GM21576 (cell line): Measurements from ENCODE around the gene CEP170.

Experiments
- ATAC-seq: cut with Tn5 transposase; IDR thresholded peaks from one replicate; pipeline ENCODE4 v1.9.1; 2021; ENCODE audit warnings: mild to moderate bottlenecking, moderate library complexity; ENCODE audit not compliant: unreplicated experiment

Gene CEP170

GRCh38 chr1:243268751-243269460 is 13.8 kb upstream of the CEP170 start:
- no peak for ATAC-seq

DNA sequence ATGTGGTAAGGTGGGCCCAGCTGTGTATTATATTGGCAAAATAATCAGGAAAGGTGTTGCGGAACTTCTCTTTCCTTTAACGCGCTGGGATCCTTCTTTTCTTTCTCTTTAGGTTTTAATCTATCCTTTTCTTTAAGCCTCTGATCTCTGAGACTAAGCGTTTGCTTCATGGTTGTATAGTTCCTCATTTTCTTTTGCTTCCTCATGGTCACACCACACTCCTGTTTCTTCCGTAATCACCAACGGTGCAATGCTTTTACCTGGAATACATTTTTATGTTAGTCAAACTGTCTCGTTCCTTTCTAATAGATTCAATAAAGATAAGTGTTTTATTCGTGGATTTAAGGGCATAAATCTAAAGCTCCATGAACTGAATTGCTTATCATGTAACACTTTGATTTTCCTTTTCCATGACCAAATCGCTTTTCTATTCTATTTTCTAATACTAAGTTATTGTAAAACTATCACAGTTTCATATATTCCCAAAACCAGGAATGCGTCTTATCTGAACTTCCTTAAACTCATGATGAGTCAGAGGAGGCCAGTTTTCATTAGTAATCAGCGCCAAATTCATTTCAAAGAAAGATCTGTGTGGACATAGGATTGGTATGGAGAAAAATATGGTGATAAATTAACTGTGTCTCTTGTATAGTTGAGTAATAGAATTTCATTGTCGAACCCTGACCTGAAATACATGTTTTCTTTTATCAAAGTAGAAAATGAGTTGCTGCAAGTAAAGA is 13.0 kb upstream of the CEP170 start:
- no peak for ATAC-seq

- ATAC-seq: no peak
Observed at GRCh38 chr1:243267471-243267880, 12.4 kb upstream of the CEP170 start.

DNA sequence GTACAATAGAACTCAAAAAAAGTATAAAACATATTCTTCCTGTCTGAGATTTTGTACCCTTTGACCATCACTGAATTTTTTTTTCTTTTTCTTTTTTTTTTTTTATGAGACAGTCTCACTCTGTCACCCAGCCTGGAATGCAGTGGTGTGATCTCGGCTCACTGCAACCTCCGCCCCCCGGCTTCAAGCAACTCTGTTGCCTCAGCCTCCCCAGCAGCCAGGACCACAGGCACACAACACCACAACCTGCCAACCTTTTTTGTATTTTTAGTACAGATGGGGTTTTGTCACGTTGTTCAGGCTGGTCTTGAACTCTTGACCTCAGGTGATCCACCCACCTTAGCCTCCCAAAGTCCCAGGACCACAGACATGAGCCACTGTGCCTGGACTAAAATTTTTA is 11.2 kb upstream of the CEP170 start:
- ATAC-seq: no peak

DNA sequence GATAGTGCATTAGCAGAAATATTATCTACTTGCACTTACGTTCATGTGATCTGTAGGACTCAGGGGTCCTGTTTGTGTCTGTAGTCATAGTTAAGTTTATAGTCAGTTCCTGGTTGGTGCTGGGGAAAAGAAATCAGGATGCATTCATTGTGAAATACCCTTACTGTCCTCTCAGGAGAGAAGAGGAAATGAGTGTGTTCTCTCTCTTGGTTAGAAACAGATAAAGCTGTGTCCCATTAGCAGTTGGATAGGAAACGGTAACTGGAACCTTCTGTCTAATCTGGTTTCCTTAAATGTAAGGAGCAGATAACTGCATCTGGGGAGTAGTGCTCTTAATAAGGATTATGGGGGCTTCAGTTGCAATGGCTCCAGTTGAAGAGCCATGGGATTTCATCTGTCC is 9.6 kb upstream of the CEP170 start:
- ATAC-seq: peak; percentile 51

DNA sequence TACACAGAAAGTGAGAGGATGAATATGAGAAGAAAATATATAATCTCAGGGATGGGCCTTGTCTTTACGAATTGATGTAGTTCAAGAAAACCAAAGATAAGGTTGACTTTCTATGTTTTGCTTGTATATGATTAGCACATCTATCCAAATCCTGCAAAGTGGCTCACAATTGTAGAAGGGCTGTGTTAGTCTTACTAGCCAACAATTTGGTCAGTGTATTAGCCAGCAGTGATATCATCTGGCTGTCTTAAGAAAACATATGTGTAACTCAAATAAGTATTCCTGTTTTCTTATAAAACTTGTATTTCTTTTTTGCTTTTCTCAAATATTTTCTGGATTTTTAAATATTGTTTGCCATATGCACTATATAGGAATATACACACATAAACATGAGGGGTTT is 6.3 kb upstream of the CEP170 start:
- ATAC-seq: no peak

GRCh38 chr1:243260221-243260880 is 5.3 kb upstream of the CEP170 start:
- no peak for ATAC-seq

DNA sequence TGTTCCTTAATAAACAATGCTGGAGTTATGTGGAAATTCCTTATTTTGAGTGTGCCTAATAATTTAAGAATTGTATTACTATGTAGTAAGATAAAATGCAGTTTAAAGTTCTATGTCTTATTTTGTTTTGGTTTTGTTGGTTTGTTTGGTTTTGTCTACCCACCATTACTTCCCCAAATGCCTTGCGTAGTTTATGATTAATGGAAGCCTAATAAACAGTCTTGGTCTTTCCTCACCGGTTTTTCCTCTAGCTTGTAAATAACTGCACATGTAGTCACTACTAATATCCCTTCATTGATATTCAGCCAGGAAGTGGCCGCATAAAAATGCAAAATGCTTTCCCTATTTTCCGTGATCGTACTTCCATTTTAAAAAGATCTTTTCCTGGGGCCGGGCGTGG is 3.6 kb upstream of the CEP170 start:
- no peak for ATAC-seq

- no peak for ATAC-seq
Observed at GRCh38 chr1:243257189-243257588, 2.1 kb upstream of the CEP170 start.

- no peak for ATAC-seq
Observed at GRCh38 chr1:243256590-243256989, 1.5 kb upstream of the CEP170 start.

DNA sequence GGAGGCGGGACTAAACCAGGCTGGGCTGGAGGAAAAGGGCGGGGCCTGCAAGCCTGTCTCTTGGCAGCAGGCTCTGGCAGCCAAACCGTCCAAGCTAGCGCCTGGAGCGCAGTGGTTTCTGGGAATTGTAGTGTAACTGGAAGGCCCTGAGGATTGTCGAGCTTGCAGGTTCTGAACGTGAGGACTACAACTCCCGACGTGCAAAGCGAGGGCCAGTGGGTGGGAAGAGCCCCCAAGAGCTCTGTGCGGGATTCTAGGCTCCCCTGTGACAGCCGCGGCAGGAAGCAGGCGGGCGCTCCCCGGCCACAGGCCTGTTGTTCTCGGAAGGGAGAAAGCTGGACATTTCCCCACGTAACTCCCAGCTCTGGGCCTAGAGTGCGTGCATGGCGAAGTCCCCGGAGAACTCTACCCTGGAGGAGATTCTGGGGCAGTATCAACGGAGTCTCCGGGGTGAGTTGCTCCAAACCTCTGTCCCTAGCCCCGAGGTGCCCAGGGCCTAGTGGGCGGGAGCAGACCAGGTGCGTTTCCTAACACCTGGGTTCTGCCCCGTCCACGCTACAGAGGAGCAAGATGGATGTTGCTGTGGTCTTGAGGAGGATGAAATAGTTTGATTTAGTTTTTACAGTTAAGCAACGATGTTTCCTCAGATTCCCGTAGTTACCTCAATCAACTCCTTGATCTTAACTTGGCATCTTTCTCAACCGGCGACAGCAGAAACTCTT is 871 bp upstream of the CEP170 start, which contains the start of gene SDCCAG8:
Gene SDCCAG8 (plus strand): TSS at position 251 of the 722 bp plus-strand sequence. CDS start 133 bp downstream, at position 384.
- ATAC-seq: peak; percentile 76

- ATAC-seq: peak; percentile 12
Observed at GRCh38 chr1:243254233-243254926, 701 bp downstream of the CEP170 start.

- no peak for ATAC-seq
Observed at GRCh38 chr1:243253926-243254232, 1.2 kb downstream of the CEP170 start.

DNA sequence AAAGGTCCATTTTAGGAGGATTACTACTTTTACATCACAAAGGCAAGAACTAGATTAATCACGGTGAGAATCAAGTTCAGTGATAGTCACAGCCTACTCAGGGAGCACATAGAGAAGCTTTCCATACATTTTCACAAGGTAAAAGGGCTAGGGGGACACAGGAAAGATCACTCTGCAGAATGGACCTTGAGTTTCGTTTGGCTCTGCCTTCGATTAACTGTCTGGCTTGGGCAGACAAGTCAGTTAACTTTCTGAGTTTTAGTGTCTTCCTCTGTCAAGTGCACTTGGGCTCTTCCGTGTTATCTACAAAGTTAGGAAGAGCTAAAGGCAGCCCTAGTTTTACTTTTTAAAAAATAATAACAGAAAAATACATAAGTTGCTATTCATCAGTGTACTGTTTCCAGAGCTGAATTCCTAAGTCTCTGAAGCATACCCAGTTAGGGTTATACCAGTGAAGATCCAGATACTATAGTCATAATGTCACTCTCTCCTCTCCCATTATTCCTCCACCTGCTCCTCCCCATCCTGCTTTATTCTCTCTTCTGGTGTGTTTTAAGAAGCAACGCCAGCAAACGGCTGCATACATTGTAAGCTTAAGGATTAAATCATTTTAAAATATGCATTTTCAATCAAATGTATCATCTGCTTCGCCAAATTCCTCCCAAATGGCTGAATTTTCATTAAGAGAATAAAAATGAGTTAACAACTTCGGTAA is 1.7 kb downstream of the CEP170 start:
- no peak for ATAC-seq

DNA sequence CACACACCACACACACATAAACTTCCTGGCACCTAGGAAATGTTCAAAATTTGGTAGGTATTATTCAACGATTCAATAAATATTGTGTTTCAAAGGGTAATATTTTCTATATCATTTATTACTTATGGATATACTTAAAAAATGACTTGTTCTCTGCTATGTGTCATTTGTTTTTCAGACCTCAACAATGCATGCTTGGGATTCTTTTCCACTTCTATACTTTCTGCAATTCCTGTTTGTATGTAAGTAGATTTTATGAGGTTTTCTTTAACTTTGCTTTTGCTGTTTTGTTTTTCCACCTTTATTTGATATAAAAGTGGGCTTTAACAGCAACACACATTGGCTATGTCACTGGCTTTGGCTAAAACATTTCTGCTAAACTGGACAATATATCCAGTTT is 3.5 kb downstream of the CEP170 start:
- no peak for ATAC-seq

DNA sequence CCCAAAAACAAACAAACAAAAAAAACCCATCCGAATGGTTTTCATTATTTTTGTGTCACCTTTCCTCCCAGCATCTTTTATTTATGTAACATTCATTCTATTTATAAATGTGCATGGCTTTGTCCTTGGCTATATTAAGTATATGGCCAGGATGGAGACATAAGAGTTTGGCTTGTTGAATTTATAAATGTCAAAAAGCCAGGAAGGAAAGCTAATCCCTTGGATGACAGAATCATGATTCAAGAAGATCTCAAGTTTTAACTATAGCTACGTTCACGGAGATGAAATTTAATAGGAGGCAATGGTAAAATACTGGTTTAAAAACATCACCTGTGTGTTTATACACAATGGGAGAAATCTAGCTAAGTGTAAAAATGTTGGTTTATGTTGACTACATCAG is 5.0 kb downstream of the CEP170 start:
- ATAC-seq: no peak

DNA sequence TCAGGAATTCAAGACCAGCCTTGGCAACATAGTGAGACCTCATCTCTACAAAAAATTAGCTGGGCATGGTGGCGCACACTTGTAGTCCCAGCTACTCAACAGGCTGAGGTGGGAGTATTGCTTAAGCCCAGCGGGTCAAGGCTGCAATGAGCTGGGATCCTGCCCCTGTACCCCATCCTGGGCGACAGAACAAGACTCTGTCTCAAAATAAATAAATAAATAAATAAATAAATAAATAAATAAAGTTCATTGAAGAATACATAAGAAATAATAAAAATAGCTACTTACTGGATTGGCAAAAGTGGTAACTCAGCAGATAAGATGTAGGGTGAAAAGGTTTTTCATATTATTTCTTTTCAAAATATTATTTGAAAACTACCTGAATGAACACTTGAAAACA is 5.9 kb downstream of the CEP170 start:
- no peak for ATAC-seq

DNA sequence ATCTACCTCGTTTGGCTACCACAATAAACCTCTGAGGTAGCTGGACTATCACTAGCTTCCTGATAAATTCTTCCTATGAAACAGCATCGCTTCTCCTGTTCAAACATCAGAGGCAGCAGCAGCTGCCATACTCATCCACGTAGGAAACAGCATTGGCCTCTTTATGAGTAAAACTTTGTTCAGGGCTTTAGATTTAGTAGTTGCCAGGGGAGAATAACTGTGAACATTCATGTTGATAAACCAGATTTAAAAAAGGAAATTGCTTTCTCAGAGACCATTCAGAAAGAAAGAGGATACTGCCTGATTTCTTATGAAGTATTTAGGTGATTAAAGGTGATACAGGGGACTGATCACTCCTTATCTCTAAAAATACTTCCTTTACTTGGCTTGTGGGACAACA is 7.2 kb downstream of the CEP170 start:
- ATAC-seq: no peak

DNA sequence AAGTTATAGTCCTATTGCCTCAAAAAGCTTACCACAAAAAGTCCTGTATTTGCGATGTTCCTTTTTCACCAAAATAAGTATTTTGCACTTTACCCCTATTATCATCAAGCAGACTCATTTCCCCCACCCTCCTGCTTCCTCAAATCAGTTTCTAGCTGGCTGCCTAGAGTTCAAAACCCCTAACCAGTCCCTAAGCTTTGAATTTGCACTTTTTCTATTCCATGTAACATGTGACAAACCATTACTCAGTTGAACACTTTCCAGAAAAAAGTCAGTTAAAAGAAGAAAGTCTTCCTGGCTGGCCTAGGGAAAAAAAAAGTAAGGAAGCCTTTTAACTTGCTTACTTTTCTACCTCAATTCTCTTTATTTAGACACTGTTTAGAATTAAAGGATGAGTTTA is 8.2 kb downstream of the CEP170 start:
- no peak for ATAC-seq

DNA sequence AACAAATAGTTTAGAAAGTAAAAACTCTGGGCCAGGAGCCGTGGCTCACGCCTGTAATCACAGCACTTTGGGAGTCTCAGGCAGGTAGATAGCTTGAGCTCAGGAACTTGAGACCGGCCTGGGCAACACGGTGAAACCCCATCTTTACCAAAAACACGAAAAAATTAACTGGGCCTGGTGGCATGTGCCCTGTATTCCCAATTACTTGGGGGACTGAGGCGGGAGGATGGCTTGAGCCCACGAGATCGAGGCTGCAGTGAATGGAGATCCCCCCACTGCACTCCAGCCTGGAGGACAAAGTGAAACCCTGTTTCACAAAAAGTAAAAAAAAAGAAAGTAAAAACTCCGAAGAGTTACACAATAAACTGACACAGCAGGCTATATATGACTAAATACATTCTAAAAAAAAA is 10.6 kb downstream of the CEP170 start:
- ATAC-seq: no peak
